GM21515 (cell line): Measurements from ENCODE around the gene KDM6B.

Source experiments
- ATAC-seq: cut with Tn5 transposase; IDR thresholded peaks from one replicate; pipeline ENCODE4 v1.9.1; 2021; ENCODE audit not compliant: unreplicated experiment

KDM6B gene

DNA sequence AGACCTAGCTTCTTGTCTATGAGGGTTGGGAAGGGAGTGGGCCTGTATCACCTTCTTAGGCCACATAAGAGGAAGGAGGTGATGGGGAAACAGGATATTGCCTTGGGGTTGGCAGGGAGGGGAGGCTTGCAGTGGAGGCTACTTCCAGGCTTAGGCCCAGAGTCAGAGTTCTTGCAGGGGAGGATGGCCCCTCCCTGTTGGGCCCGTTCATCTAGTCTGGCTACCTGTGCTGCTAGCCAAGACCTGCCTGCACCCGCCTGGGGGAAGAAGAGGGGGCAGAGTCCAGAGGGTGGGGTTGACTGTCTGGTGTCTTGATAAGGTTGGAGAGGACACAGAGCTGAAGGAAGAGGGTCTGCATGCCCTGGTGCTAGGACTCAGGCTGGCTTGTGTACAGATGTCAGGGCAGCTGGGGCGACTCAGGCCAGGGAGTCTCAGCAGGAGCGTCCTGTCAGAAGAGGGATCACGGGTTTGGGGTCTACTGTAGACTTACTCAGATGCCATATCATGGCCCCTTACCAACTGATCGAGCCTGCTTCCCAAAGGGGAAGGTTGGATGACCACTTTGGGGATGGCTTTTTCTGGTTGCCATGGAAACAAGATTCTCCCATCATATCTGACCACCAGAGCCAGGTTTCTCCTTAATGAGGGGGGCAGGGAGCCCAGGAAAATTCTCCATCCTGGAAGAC lies 5.3 kb downstream of the KDM6B start:
- no peak for ATAC-seq

DNA sequence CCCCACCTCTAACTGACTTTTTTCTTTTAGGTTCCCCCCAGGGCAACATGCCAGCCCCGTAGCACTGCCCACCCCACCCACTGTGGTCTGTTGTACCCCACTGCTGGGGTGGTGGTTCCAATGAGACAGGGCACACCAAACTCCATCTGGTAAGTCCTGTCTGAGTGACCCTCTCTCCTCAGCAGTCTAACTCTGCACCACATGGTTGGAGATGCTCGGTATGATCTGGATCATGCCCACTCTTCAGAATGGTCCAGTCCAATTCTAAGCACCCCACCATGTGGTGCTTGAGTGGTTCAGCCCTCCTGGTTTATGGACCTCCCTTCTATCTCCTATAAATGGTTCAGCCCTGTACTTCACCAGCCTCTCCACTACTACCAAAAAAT lies 5.9 kb downstream of the KDM6B start:
- ATAC-seq, result no peak

GRCh38 chr17:7840441-7840840 lies 6.4 kb downstream of the KDM6B start:
- no peak for ATAC-seq

- ATAC-seq, result no peak
These were observed 6.9 kb downstream of the KDM6B start for GRCh38 chr17:7840875-7841274.

- no peak for ATAC-seq
These were observed 7.4 kb downstream of the KDM6B start for GRCh38 chr17:7841396-7841914.

DNA sequence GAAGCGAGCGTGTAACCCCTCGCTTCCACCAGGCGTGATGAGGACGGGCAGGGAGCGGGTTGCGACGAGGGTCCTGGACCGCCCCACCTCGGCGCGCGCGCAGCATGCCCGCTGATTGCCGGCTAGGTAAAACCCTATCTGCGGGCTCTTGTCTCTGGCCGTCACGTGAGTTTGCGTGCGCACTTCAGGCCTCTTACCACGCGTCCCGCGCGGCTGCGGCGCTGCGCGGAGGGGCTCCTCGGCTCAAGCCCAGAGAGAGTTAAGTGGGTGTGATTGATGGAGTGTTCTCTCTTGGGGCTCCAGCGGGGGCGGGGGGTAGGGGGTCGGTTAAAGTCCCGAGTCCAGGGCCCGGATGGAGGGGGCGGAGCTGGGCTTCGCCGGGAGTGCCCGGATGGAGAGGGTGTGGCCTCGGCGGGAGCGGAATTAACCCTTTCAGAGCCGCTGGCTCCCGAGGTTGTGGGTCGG lies 7.9 kb downstream of the KDM6B start:
- ATAC-seq, result peak; percentile 20

GRCh38 chr17:7842380-7843256 lies 8.6 kb downstream of the KDM6B start:
- ATAC-seq, result peak; percentile 29

DNA sequence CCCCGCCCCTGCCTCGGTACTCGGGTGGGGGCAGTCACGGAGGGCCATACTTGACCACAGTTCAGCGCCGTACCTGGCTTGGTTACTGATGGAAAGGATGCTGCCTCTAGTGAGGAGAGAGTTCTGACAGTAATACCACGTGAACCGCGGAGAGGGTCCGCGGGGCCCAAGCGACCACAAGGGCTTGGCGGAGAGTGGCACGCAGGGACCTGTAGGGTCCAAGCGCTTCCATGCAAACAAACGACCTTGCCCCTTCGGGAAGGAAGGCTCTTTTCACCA lies 9.2 kb downstream of the KDM6B start:
- ATAC-seq, result peak; percentile 0

DNA sequence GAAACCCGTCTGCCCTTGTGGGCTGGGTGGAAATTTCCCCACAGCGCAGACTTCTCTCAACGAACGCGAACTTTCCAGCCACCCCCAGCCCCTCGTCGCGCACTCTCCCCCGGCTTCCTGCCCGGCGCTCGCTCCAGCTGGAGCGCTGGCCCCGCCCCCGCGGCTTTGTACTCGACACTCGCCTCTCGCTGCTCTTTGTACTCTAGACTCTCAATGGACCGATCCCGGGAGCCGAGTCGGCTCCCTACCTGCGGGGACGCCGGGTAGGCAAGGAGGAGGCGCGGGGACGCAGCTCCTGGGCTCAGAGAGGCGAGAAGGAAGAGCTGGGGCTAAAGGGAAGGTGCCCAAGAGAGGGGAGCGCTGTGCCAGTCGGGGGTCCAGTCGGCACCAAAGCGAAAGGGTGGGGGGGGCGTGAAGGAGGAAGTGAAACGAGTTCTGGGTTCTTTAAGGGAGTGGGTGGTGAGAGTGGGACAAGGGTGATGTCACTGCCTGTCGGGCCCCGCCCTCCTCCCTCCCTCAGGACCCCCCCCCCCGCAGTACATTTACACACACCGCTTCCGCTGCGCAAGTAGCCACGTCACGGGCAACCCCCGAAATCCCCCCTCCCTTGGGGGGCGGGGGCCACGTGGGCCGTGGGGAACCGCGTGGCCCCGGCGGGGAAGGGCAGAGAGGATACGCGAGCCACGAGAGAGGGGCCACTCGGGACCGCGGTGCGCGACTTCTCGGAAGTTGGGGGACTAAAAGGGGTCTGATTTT lies 9.7 kb downstream of the KDM6B start:
- ATAC-seq, result peak; percentile 28

DNA sequence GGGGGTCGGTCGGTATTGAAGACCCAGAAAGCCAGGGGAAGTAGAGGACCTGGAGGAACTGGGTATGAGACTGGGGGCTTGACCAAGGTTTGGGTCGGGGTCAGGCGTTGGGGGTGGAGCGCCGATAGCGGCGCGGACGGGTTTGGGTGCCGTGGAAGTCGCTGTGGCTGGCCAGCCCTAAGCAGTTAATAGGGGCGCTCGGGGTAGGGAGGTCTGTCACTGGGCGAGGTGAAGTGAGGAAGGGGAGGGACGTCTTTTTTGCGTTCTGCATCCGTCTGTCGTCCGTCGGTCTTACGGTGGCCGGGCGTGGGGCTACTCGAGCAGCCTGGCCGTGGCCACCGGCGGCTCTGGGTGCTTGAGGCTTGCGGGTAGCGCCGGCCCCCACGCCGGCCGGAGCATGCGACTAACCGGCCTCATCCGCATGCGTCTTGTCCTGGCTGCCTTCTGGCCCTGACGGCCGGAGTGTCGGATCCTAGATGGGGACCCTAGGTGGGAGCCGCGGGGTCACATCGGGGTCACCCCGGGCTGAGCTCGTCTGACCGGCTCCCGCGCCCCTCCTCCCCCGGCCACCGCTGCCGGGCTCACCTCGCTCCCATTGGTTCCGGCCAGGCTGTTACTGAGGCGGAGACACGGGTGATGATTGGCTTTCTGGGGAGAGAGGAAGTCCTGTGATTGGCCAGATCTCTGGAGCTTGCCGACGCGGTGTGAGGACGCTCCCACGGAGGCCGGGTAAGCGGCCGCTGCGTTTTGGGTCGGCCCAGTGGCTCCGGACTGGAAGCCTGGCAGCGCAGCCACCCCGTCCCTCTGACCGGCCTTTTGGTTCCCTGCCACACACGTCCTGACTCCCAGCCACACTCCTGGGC lies 10.5 kb downstream of the KDM6B start:
- peak; percentile 36 for ATAC-seq

DNA sequence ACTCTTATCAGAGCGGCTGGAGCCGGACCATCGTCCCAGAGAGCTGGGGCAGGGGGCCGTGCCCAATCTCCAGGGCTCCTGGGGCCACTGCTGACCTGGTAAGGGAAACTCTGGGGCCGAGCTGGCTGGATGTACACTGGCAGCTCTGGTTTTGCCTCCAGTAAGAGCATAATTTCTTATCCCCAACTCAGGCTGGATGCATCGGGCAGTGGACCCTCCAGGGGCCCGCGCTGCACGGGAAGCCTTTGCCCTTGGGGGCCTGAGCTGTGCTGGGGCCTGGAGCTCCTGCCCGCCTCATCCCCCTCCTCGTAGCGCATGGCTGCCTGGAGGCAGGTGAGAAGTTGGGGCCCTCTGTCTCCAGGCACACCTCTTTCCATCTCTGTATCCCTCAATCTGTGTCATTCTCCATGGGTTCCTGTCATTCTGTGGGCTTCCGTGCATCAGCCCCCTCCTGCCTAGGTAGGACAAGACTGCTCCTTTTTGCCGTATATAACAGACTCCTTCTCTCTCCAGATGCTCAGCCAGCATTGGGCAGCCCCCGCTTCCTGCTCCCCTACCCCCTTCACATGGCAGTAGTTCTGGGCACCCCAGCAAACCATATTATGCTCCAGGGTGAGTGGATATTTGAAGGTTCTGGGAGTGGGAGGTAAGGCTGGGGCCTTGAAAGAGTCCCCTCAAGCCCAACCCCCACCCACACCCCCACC lies 11.5 kb downstream of the KDM6B start:
- ATAC-seq, result no peak

DNA sequence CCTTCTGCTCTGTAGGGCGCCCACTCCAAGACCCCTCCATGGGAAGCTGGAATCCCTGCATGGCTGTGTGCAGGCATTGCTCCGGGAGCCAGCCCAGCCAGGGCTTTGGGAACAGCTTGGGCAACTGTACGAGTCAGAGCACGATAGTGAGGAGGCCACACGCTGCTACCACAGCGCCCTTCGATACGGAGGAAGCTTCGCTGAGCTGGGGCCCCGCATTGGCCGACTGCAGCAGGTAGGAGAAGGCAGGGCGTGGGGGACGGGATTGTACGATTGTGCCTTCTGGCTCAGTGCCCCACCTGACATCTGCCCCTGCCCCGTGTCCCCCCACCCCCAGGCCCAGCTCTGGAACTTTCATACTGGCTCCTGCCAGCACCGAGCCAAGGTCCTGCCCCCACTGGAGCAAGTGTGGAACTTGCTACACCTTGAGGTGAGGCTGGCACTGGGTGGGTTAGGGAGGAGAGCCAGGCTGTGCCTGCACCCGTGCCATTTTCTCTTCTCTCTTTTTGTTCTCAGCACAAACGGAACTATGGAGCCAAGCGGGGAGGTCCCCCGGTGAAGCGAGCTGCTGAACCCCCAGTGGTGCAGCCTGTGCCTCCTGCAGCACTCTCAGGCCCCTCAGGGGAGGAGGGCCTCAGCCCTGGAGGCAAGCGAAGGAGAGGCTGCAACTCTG lies 12.2 kb downstream of the KDM6B start:
- no peak for ATAC-seq

- no peak for ATAC-seq
These were observed 13.0 kb downstream of the KDM6B start for GRCh38 chr17:7846765-7847661.

- no peak for ATAC-seq
These were observed 14.1 kb downstream of the KDM6B start for GRCh38 chr17:7848131-7848579.

- ATAC-seq, result no peak
These were observed 14.7 kb downstream of the KDM6B start for GRCh38 chr17:7848739-7849129.

GRCh38 chr17:7849130-7849750 lies 15.2 kb downstream of the KDM6B start:
- no peak for ATAC-seq

GRCh38 chr17:7849751-7850504 lies 15.9 kb downstream of the KDM6B start:
- no peak for ATAC-seq
